ENCODE data around the gene PLCD3. TPM values are rescaled to one million over a fixed set of nuclear protein-coding genes. Genes with fewer than 3 reads are reported as not detected.

The PLCD3 gene
- total and polyA plus RNA-seq, 2 of the 13 experiments (the other 11 are each of a cell fraction or from before 2014, with no cell fraction given), result 11.3 to 39.1 TPM

- DNase-seq (ENCODE audit: low spot score), result no peak
- BruUV-seq (replicated peaks), result no TSS peak
- CTCF ChIA-PET (ENCODE audit: low intra/inter-chr PET ratio, low total read pairs), result interaction anchor here (2.0 kb wide), 1 partner anchor 9 kb away, joined by 8 read pairs; the partner anchor contains the start of gene ACBD4
- Histone ChIP-seq H3K27me3 (ENCODE audit: control insufficient read depth in 1 of 2, insufficient read depth in 2 of 2, low read length in 2 of 2) (no peaks in the 10 kb centered on the region), H3K27ac (ENCODE audit: extremely low read length, insufficient read depth, low read length) (no peak overlapping the region), H3K4me3 (replicated peaks in 1 of 3; ENCODE audit: insufficient read depth in 1 of 3, low read depth in 2 of 3, low read length in 3 of 3) (no peak overlapping the region), H3K9me3 (ENCODE audit: low read length) (no peaks in the 10 kb centered on the region), H3K9ac (ENCODE audit: insufficient read depth, low read depth, low read length) (no peak overlapping the region), H3K79me2 (ENCODE audit: insufficient read depth, low read length) (no peaks in the 10 kb centered on the region), H2AFZ (ENCODE audit: low read length) (no peak overlapping the region), H3K4me2 (ENCODE audit: low read depth, low read length) (no peak overlapping the region), H4K20me1 (ENCODE audit: insufficient read depth, low read length) (no peaks in the 10 kb centered on the region), H3K36me3 (replicated peaks in 1 of 2; ENCODE audit: control insufficient read depth in 1 of 2, insufficient read depth in 2 of 2, low read length in 2 of 2) (no peaks in the 10 kb centered on the region), H3K4me1 (ENCODE audit: insufficient read depth, low read length) (peaks cover 80% of the 10 kb centered on the region)
- intact Hi-C loops (cut with micrococcal nuclease; ENCODE audit: unreplicated experiment), result no loop called here
- POLR2A ChIA-PET, result interaction anchor here (0.7 to 5.1 kb wide), 5 partner anchors 10 to 46 kb away, joined by 3 to 27 read pairs (median 14); partner anchors contain the start of genes ACBD4, HEXIM1 and HEXIM2
- FAIRE-seq, result peak; percentile 34
- WGBS (ENCODE audit: low lambda C conversion rate), result 97% methylated on average over 8 of the region's 8 CpGs
- no peak for ATAC-seq
- in situ Hi-C loops (cut with HindIII; ENCODE audit: extremely low pct_ligation_motif_present, low pct_unique_long_range_greater_than_20kb), result no loop called here
- no peak for TF ChIP-seq BCL3 (CRISPR knock-in tag; IDR thresholded peaks at IDR 0.05)
- TF ChIP-seq ZNF709 (CRISPR knock-in tag; IDR thresholded peaks at IDR 0.05), result no peak
- no peak for TF ChIP-seq MTF2 (CRISPR knock-in tag; IDR thresholded peaks at IDR 0.05; ENCODE audit: borderline replicate concordance)
- TF ChIP-seq CENPX (CRISPR knock-in tag; IDR thresholded peaks at IDR 0.05), result no peak
- TF ChIP-seq XBP1 (CRISPR knock-in tag; IDR thresholded peaks at IDR 0.05), result no peak
- TF ChIP-seq ZNF670 (CRISPR knock-in tag; IDR thresholded peaks at IDR 0.05; ENCODE audit: borderline replicate concordance), result no peak
- no peak for TF ChIP-seq ZNF768 (CRISPR knock-in tag; IDR thresholded peaks at IDR 0.05)
- no peak for TF ChIP-seq XRCC5 (optimal IDR thresholded peaks at IDR 0.05; ENCODE audit: low read length)
- TF ChIP-seq ZNF260 (CRISPR knock-in tag; IDR thresholded peaks at IDR 0.05; ENCODE audit: borderline replicate concordance, low read depth), result peak; percentile 99
- TF ChIP-seq ZNF33A (CRISPR knock-in tag; IDR thresholded peaks at IDR 0.05; ENCODE audit: borderline replicate concordance), result no peak
- TF ChIP-seq MED8 (CRISPR knock-in tag; IDR thresholded peaks at IDR 0.05; ENCODE audit: insufficient replicate concordance), result no peak
- no peak for TF ChIP-seq GATAD2A (CRISPR knock-in tag; IDR thresholded peaks at IDR 0.05)
- TF ChIP-seq RERE (CRISPR knock-in tag; IDR thresholded peaks at IDR 0.05; ENCODE audit: low read depth), result no peak
- peak; percentile 19 for TF ChIP-seq TEAD3 (CRISPR knock-in tag; optimal IDR thresholded peaks at IDR 0.05; ENCODE audit: borderline replicate concordance)
- TF ChIP-seq ZNF704 (CRISPR knock-in tag; IDR thresholded peaks at IDR 0.05; ENCODE audit: borderline replicate concordance), result no peak
- TF ChIP-seq ZNF460 (CRISPR knock-in tag; IDR thresholded peaks at IDR 0.05; ENCODE audit: borderline replicate concordance), result 0 out of 2 replicates have a peak, but pooled peaks have one; percentile 3
- TF ChIP-seq ATAD3A (CRISPR knock-in tag; IDR thresholded peaks at IDR 0.05), result no peak
Measured at GRCh38 chr17:45125509-45125908, 6.8 kb downstream of the PLCD3 start.
